IMR-90 (cell line): Measurements from ENCODE around the gene TMEM143. TPM values are rescaled to one million over a fixed set of nuclear protein-coding genes. Genes with fewer than 3 reads are reported as not detected.

Experiments used
- ATAC-seq: fragments of 200-7000 bp; cut with Tn5 transposase; 2 replicates; pipeline ENCODE4 v1.9.1; 2020; ENCODE audit warnings: low read depth, mild to moderate bottlenecking, moderate library complexity
- BruUV-seq: library from RNA; stranded (reverse); fragments of 400-500 nt; replicated peaks from 2 replicates; lab custom pipeline; 2021; lab: Mats Ljungman, UMichigan
- CTCF ChIA-PET: fragments of 300-600 bp; formaldehyde crosslinking; extraction: SDS; loops from one replicate; lab custom pipeline; 2021; ENCODE audit warnings: antibody characterized with exemption; lab: Yijun Ruan, JAX
- POLR2A ChIA-PET: fragments of 300-600 bp; sonication (Branson Sonifier 250); formaldehyde crosslinking; loops from one replicate; lab custom pipeline; 2022; ENCODE audit warnings: antibody characterized with exemption; ENCODE audit not compliant: unreplicated experiment; lab: Charles Lee
- DNase-seq: peaks from one replicate; pipeline ENCODE4 v3.0.0; 2013
- H2AFZ ChIP-seq: replicated peaks from 2 replicates; pipeline ENCODE3; 2013; ENCODE audit warnings: low read length, mild to moderate bottlenecking; ENCODE audit not compliant: poor library complexity
- H2AK5ac ChIP-seq: 2 replicates; pipeline ENCODE4 v1.6.1; 2013; ENCODE audit warnings: low read depth, low read length, inconsistent platforms
- H2AK9ac ChIP-seq: replicated peaks from 2 replicates; pipeline ENCODE3; 2013; ENCODE audit warnings: mild to moderate bottlenecking, low read depth, low read length, moderate library complexity; ENCODE audit not compliant: poor library complexity
- H2BK120ac ChIP-seq: 2 replicates; pipeline ENCODE4 v1.6.1; 2013; ENCODE audit warnings: low read depth, low read length, inconsistent platforms
- H2BK15ac ChIP-seq: 3 replicates; pipeline ENCODE4 v1.6.1; 2013; ENCODE audit warnings: low read depth, low read length, inconsistent platforms
- H2BK20ac ChIP-seq: 2 replicates; pipeline ENCODE4 v1.6.1; 2013; ENCODE audit warnings: low read depth, mild to moderate bottlenecking, inconsistent platforms, low read length, moderate library complexity
- H2BK5ac ChIP-seq: 2 replicates; pipeline ENCODE4 v1.6.1; 2013; ENCODE audit warnings: mild to moderate bottlenecking, low read depth, low read length, inconsistent platforms; ENCODE audit not compliant: poor library complexity, severe bottlenecking
- H3K14ac ChIP-seq: replicated peaks from 2 replicates; pipeline ENCODE4 v1.6.1; 2013; ENCODE audit warnings: low read depth, low read length, inconsistent platforms
- H3K18ac ChIP-seq: 2 replicates; pipeline ENCODE4 v1.6.1; 2013; ENCODE audit warnings: low read depth, low read length, control low read depth
- H3K23ac ChIP-seq: 2 replicates; pipeline ENCODE4 v1.6.1; 2013; ENCODE audit warnings: low read depth, low read length, inconsistent platforms
- H3K27ac ChIP-seq: 2 replicates; pipeline ENCODE4 v1.5.1; 2013; ENCODE audit warnings: mild to moderate bottlenecking, control low read depth, low read length; ENCODE audit not compliant: insufficient read depth
- H3K27me3 ChIP-seq: 2 replicates; pipeline ENCODE4 v1.6.1; 2013; ENCODE audit warnings: low read length; ENCODE audit not compliant: control insufficient read depth, insufficient read depth
- H3K36me3 ChIP-seq: 2 replicates; pipeline ENCODE4 v1.6.1; 2013; ENCODE audit warnings: low read length, mixed read lengths; ENCODE audit not compliant: control insufficient read depth, insufficient read depth
- H3K4ac ChIP-seq: 2 replicates; pipeline ENCODE4 v1.6.1; 2013; ENCODE audit warnings: low read depth, low read length, inconsistent platforms
- H3K4me1 ChIP-seq: 2 replicates; pipeline ENCODE4 v1.6.1; 2013; ENCODE audit warnings: low read length, mixed read lengths; ENCODE audit not compliant: control insufficient read depth, insufficient read depth
- H3K4me2 ChIP-seq: 2 replicates; pipeline ENCODE4 v1.6.1; 2013; ENCODE audit warnings: low read depth, mild to moderate bottlenecking, control low read depth, low read length, moderate library complexity
- H3K4me3 ChIP-seq: 2 replicates; pipeline ENCODE4 v1.5.1; 2013; ENCODE audit warnings: low read depth, mild to moderate bottlenecking, control low read depth, low read length, moderate library complexity; ENCODE audit not compliant: insufficient read depth
- H3K56ac ChIP-seq: 2 replicates; pipeline ENCODE4 v1.6.1; 2013; ENCODE audit warnings: low read length, inconsistent platforms; ENCODE audit not compliant: insufficient read depth; ENCODE audit errors: extremely low read depth
- H3K79me1 ChIP-seq, 2 experiments: 2 replicates each; pipeline ENCODE4 v1.6.1; 2013; ENCODE audit warnings: low read length in 2 of 2, inconsistent platforms in 1 of 2, low read depth in 1 of 2
- H3K9ac ChIP-seq: 2 replicates; pipeline ENCODE4 v1.6.1; 2013; ENCODE audit warnings: low read depth, low read length, control low read depth
- H3K9me1 ChIP-seq: 2 replicates; pipeline ENCODE4 v1.6.1; 2013; ENCODE audit warnings: low read length, inconsistent platforms; ENCODE audit not compliant: insufficient read depth
- H3K9me3 ChIP-seq: 2 replicates; pipeline ENCODE4 v1.6.1; 2013; ENCODE audit warnings: low read length; ENCODE audit not compliant: control insufficient read depth, insufficient read depth
- H4K20me1 ChIP-seq: 2 replicates; pipeline ENCODE4 v1.6.1; 2013; ENCODE audit warnings: low read length, inconsistent platforms; ENCODE audit not compliant: insufficient read depth
- H4K5ac ChIP-seq: 2 replicates; pipeline ENCODE4 v1.6.1; 2013; ENCODE audit warnings: mild to moderate bottlenecking, low read depth, low read length, control low read depth
- H4K8ac ChIP-seq, 2 experiments: 2 replicates each; pipeline ENCODE4 v1.6.1; 2013; ENCODE audit warnings: low read depth in 2 of 2, low read length in 2 of 2, control low read depth in 1 of 2, inconsistent platforms in 1 of 2
- H4K91ac ChIP-seq: 2 replicates; pipeline ENCODE4 v1.6.1; 2013; ENCODE audit warnings: low read depth, low read length, inconsistent platforms; ENCODE audit not compliant: insufficient read depth
- BHLHE40 ChIP-seq: fragments of 150-350 bp; IDR thresholded peaks from 2 replicates; pipeline ENCODE4 v1.6.1; 2016; ENCODE audit warnings: mild to moderate bottlenecking, low read depth, low read length
- POLR2A ChIP-seq: IDR thresholded peaks from 2 replicates; pipeline ENCODE4 v1.6.1; 2012; ENCODE audit warnings: mild to moderate bottlenecking, low read depth, low read length
- WGBS, 2 experiments: methylation state at CpG; one replicate each; pipeline versions ENCODE4 v1.1.5 to v1.1.7; 2013; ENCODE audit warnings: missing lambda C conversion rate in 2 of 2; ENCODE audit not compliant: insufficient read length in 1 of 2; ENCODE audit errors: extremely low coverage in 2 of 2; 5-methylcytosine and 5-hydroxymethylcytosine counted together
- dilution Hi-C: fragments of 300-500 bp; cut with HindIII; formaldehyde crosslinking; loops from one replicate; pipeline ENCODE4 v1.14.3; 2018; ENCODE audit warnings: low sequenced_read_pairs; ENCODE audit not compliant: unreplicated experiment
- in situ Hi-C: fragments of 300-500 bp; cut with MboI; formaldehyde crosslinking; loops from 3 replicates; pipeline ENCODE4 v1.14.3; 2019; ENCODE audit warnings: low sequenced_read_pairs, inconsistent platforms, mixed read lengths
- intact Hi-C: fragments of 100-400 bp; cut with micrococcal nuclease; formaldehyde crosslinking; loops from 2 replicates; pipeline ENCODE4 v1.10.0; 2022
- polyA plus RNA-seq, 3 experiments: library from polyadenylated mRNA; depleted of rRNA; stranded (reverse); fragments of >200 nt; gene quantifications; 2 replicates each; pipeline ENCODE4 v1.2.3, GENCODE V29; 2012; ENCODE audit warnings: low replicate concordance in 1 of 3
- total RNA-seq: library from RNA; depleted of rRNA; stranded (reverse); fragments of >200 nt; gene quantifications from 2 replicates; pipeline ENCODE4 v1.2.3, GENCODE V29; 2012
- TF ChIP-seq, protein P1 (sequence below): conservative IDR thresholded peaks from 2 replicates; pipeline ENCODE4 v1.5.1; 2012; ENCODE audit warnings: mild to moderate bottlenecking, low read depth, low read length, improper control_type of control experiment

Gene TMEM143
- total and polyA plus RNA-seq, 2 of the 4 experiments (the other 2 are of a cell fraction), result 1.3 to 7.6 TPM

DNA sequence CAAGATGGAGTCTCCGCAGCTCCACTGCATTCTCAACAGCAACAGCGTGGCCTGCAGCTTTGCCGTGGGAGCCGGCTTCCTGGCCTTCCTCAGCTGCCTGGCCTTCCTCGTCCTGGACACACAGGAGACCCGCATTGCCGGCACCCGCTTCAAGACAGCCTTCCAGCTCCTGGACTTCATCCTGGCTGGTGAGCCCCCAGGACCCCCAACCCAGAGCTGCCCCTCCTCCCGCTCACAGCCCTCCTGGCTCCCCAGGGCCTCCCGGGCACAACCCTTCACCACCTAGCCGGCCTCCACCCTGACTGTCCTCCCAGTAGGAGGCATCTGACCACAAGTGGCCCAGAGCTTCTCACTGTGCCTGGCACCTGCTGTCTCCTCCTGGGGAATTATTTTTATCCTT, 9.8 kb upstream of the TMEM143 start:
- no peaks in the 10 kb centered on the region for H3K79me1 ChIP-seq
- no peak overlapping the region for H3K9ac ChIP-seq
- WGBS, 2 experiments, result 87% methylated on average over 4 of the region's 11 CpGs; no CpG with 5 or more reads in 1 of the 2 experiments
- H3K56ac ChIP-seq, result no peak overlapping the region
- no peak overlapping the region for H2BK120ac ChIP-seq
- no peaks in the 10 kb centered on the region for H3K9me3 ChIP-seq
- no peak overlapping the region for H3K4me3 ChIP-seq
- no peak overlapping the region for H4K91ac ChIP-seq
- H3K23ac ChIP-seq, result no peak overlapping the region
- no peaks in the 10 kb centered on the region for H4K20me1 ChIP-seq
- H4K8ac ChIP-seq, result no peak overlapping the region
- TF ChIP-seq BHLHE40 (no peak), POLR2A (no peak)
- TF ChIP-seq, protein P1, sequence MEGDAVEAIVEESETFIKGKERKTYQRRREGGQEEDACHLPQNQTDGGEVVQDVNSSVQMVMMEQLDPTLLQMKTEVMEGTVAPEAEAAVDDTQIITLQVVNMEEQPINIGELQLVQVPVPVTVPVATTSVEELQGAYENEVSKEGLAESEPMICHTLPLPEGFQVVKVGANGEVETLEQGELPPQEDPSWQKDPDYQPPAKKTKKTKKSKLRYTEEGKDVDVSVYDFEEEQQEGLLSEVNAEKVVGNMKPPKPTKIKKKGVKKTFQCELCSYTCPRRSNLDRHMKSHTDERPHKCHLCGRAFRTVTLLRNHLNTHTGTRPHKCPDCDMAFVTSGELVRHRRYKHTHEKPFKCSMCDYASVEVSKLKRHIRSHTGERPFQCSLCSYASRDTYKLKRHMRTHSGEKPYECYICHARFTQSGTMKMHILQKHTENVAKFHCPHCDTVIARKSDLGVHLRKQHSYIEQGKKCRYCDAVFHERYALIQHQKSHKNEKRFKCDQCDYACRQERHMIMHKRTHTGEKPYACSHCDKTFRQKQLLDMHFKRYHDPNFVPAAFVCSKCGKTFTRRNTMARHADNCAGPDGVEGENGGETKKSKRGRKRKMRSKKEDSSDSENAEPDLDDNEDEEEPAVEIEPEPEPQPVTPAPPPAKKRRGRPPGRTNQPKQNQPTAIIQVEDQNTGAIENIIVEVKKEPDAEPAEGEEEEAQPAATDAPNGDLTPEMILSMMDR, result no peak
- H3K4me2 ChIP-seq, result no peak overlapping the region
- DNase-seq (no peak), ATAC-seq (no peak)
- peaks cover 2% of the 10 kb centered on the region; the same call in 1 of the 2 replicates for H3K27me3 ChIP-seq
- intact Hi-C loops, result no loop called here
- dilution Hi-C loops, result no loop called here
- H4K5ac ChIP-seq, result no peak overlapping the region
- H3K9me1 ChIP-seq, result no peaks in the 10 kb centered on the region
- H2AK5ac ChIP-seq, result no peak overlapping the region
- ChIA-PET POLR2A (no interaction called here), CTCF (interaction anchor here (0.9 to 1.5 kb wide), 2 partner anchors 10 to 18 kb away, joined by 3 to 6 read pairs; partner anchors contain the start of genes KDELR1, SYNGR4 and TMEM143)
- no peak overlapping the region for H3K18ac ChIP-seq
- no peaks in the 10 kb centered on the region for H3K4me1 ChIP-seq
- no peak overlapping the region for H2AFZ ChIP-seq
- no peak overlapping the region for H2BK15ac ChIP-seq
- H2BK20ac ChIP-seq, result no peak overlapping the region
- H2BK5ac ChIP-seq, result no peak overlapping the region
- no peak overlapping the region for H3K4ac ChIP-seq
- no peaks in the 10 kb centered on the region for H3K36me3 ChIP-seq
- in situ Hi-C loops, result no loop called here
- no peak overlapping the region for H3K27ac ChIP-seq
- H3K14ac ChIP-seq, result no peak overlapping the region
- no TSS peak for BruUV-seq
- no peak overlapping the region for H2AK9ac ChIP-seq
